Fibroblast of skin of left biceps (primary cell): Measurements from ENCODE around the gene CRIP1.

Experiments
- DNase-seq, 2 experiments: peaks; one replicate each; pipeline ENCODE4 v3.0.0-alpha.2; 2013; ENCODE audit warnings: low read depth in 2 of 2

The CRIP1 gene

GRCh38 chr14:105505101-105505500 is 18.4 kb downstream of the CRIP1 start:
- no peak for DNase-seq

- no peak for DNase-seq
Measured at GRCh38 chr14:105507247-105507646, 20.6 kb downstream of the CRIP1 start.

DNA sequence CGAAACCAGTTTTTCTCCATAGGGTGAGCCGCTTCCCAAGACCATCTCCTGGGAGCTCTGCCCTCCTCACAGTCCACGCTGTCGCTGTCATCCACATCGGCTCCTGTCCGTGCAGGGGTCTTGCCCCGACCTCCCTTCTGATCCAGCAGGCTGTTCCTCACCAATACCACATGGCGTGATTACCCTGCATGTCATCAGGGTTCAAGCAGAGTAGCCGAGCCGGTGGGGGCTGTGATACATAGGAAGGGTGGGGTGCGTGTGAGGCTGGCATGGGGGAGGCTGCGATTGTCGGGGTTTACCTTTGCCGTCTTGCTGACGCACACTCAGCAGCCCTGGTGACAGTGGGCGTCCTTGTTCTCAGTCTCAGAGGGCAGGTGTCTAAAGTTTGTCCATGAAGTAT is 21.4 kb downstream of the CRIP1 start:
- no peak for DNase-seq

- DNase-seq: no peak
Measured at GRCh38 chr14:105508601-105509000, 21.9 kb downstream of the CRIP1 start.

GRCh38 chr14:105517096-105517495 is 30.4 kb downstream of the CRIP1 start:
- DNase-seq: no peak

GRCh38 chr14:105519946-105520698 is 33.4 kb downstream of the CRIP1 start:
- DNase-seq: no peak

GRCh38 chr14:105525326-105525725 is 38.6 kb downstream of the CRIP1 start:
- DNase-seq: no peak

DNA sequence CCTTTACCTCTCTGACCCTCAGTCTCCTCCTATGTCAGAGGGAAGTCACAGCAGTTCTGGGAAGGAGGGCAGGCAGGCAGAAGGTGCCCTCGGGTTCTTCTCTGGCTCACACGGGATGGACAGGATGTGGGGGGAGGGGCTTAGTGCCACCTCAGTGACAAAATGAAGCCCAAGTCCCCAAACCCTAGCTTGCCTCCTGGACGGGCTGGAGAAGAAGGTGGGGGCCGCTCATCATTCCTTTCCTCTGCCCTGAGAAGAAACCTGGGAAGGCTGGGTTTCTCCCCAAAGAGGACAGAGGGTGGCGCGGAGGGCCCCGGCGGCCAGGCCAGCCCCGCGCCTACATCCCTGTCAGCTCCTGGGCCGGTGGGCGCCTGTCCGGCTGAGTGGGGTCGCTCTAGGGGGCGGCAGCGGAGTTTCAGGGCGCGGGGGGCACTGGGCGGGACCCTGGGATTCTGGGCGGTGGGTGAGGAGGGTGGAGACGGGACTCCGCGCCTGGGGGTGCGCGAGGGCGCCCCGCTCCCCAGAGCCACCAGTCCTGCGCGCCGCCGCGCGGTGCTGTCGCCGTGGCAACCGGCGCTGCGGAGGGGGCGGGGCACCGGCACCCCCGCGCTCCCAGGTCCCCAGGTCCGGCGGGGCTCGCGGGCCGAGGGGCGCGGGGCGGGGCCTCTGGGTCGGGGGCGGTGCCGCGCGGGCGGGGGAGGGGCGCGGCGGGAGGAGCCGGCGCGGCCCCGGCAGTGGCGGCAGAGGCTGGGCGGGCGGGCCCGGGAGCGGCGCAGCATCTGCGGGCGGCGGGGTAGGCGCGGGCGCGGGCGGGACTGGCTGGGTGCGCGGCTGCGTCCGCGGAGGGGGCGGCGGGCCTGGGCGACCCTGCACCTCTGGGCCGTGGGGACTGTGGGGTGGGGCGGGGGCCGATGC is 39.4 kb downstream of the CRIP1 start, which contains the start of gene TMEM121:
Gene TMEM121 (plus strand): TSS at position 723 of the 915 bp plus-strand sequence. CDS start 2,252 bp downstream, outside the sequence.
- no peak for DNase-seq

GRCh38 chr14:105526776-105527380 is 40.2 kb downstream of the CRIP1 start:
- no peak for DNase-seq

DNA sequence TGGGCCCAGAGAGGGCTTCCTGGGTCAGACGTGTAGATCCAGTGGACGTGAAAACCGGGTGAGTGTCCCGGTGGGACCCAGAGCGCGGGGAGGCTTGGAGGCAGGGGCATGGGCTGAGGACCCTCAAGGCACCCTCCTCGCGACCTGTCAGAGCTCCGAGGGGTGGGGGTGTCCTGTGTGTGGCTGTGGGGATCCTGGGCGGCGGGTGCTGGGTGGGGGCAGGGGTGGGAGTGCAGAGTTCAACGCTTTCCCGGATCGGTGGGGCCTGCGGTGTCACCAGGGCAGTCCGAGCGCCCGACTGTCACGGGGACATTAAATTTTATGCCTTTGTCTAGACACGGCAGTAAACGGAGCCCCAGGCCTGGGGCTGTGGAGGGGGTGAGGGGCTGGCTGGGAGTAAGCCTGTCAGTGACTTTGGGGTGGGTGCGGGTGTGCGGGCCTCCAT is 40.7 kb downstream of the CRIP1 start:
- no peak for DNase-seq

DNA sequence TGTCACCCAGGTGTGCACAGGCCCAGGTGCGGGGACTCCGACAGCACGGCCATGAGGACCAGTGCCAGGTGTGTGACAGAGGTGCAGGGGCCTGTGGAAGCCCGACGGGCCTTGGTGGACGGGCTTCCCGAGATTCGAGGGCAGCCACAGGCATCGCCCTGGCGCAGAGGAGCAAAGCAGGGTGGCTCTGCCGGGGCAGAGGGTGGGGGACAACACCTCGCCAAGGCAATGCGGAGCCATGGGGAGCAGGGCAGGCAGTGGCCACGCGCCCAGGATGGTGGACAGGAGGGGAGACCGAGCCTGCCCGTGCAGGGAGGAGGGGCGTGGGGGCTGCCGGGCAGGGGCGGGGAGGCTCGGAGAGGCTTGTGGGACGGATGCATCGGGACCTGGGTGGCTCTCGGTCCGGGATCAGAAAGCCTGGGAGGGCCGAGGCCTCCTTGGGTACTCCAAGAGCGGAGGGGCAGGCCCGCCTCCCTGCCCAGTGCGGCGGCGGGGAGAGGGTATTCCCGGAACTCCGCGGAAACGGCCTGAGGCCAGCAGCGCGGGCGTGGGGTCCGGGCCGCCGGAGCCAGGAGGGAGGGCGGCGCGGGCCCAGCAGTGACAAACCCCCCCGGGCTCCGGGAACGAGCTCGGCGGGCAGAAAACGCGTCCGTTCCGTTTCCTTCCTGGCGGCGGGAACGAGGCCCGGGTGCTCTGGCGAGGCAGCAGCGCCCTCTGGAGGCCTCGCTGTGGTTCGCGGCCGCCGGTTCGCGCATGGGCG is 41.3 kb downstream of the CRIP1 start:
- peak; percentile 32 to 35 for DNase-seq

GRCh38 chr14:105528586-105529318 is 42.1 kb downstream of the CRIP1 start:
- no peak for DNase-seq

GRCh38 chr14:105529319-105529568 is 42.6 kb downstream of the CRIP1 start:
- DNase-seq: no peak

GRCh38 chr14:105529569-105530284 is 43.0 kb downstream of the CRIP1 start:
- DNase-seq: no peak

- no peak for DNase-seq
Measured at GRCh38 chr14:105530285-105531087, 43.8 kb downstream of the CRIP1 start.

- no peak for DNase-seq
Measured at GRCh38 chr14:105531088-105531893, 44.6 kb downstream of the CRIP1 start.

- DNase-seq: no peak
Measured at GRCh38 chr14:105531894-105532623, 45.4 kb downstream of the CRIP1 start.

DNA sequence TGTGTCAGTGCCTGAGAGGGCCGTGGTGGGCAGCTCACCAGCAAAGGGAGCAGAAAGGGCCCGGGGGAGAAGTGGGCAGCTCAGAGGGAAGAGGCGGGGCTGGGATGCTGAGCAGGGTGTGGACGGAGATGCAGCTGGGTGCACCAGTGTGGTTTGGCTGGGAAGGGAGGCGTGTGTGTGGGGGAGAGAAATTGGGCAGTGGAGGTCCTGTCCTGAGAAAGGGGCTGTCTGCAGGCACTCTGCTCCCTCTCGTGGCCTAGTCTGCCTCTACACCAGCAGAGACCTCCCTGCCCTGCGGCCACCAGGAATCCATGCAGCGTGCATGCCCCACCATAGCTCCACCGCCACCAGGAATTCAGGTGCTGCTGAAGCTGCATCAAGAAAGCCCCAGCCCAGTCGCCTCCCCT is 46.1 kb downstream of the CRIP1 start:
- no peak for DNase-seq
